Myocyte (in vitro differentiated cells): ENCODE data around the gene TTC21A. TPM values are rescaled to one million over a fixed set of nuclear protein-coding genes. Genes with fewer than 3 reads are reported as not detected.
"Not testable (repeated sequence)": the region's sequence is repeated elsewhere in the genome, so short reads cannot be mapped to it uniquely, and the experiment has no call there.

Experiments
- DNase-seq: peaks from one replicate; pipeline ENCODE4 v3.0.0-alpha.2; 2012; ENCODE audit warnings: low read depth
- total RNA-seq: library from RNA; depleted of rRNA; stranded (reverse); fragments of >200 nt; gene quantifications from 2 replicates; pipeline ENCODE4 v1.2.3, GENCODE V29; 2014

The TTC21A gene
- total RNA-seq, 1 donor from 2014 or later: 2.7 TPM

DNA sequence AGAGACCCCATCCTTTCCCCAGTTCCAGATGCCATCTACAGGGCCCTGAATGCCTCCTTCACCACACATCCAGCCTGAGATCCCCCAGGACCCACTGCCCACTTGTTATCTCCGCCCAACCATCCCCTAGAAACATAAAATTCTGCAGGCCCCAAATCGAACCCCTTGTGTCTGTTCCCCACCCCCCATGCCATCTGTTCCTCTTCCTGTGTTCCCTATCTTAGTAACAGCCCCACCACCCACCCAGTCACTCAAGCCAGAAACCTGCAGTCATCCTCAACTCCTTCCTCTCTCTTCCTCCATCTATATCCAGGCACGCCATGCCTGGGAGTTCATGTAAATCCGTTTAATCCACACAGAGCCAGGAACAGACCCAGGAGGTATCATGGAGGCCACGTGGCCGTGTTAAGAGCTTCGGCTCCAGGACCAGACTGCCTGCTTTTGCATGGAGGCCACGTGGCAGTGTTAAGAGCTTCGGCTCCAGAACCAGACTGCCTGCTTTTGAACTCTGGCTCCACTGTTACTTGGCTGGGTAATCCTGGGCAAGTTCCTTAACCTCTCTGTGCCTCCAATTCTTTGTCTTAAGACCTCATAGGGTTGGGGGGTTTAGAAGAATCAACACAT lies 41.1 kb downstream of the TTC21A start:
- DNase-seq: no peak

DNA sequence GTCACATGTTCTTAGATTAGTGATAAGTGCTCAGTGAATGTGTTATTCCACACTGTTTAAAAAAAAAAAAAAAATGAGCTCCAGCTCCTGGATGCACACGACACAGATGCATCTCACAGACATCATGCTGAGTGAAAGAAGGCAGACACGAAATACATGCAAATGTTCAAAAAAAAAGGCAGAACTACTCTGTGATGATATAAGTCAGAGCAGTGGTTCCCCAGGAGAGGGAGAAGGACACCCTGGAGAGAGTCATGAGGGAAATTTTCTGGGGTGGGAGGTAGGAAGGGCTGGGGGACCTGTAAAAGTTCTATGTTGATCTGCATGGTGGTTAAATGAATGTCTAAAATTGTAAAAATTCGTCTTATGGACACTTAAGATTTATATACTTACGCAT lies 41.6 kb downstream of the TTC21A start:
- no peak for DNase-seq

DNA sequence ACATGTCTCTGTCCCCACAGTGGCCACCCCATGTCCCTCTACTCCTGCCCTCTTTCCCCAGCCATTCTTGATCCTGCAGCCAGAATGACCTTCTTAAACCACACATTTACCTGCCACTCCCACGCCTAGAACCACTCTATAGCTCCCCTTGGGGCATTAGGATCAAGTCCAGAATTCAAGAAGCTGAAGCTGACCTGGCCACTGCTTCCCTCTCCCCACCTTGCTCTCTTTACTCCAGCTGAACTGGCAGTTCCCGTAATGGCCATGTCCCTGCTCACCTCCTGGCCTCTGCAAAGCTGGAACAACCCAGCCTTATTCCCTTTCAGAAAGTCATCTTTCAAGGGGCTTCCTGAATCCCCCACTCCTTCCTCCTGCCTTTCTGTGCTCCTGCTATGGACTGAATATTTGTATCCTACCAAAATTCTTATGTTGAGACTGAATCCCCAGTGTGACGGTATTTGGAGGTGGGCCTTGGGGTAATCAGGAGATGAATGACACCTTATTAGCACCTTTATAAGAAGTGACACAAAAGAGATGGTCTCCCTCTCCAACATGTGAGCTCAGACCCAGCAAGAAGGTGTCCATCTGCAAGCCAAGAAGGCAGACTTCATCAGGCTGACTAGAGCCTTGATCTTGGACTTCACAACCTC lies 42.1 kb downstream of the TTC21A start:
- no peak for DNase-seq

DNA sequence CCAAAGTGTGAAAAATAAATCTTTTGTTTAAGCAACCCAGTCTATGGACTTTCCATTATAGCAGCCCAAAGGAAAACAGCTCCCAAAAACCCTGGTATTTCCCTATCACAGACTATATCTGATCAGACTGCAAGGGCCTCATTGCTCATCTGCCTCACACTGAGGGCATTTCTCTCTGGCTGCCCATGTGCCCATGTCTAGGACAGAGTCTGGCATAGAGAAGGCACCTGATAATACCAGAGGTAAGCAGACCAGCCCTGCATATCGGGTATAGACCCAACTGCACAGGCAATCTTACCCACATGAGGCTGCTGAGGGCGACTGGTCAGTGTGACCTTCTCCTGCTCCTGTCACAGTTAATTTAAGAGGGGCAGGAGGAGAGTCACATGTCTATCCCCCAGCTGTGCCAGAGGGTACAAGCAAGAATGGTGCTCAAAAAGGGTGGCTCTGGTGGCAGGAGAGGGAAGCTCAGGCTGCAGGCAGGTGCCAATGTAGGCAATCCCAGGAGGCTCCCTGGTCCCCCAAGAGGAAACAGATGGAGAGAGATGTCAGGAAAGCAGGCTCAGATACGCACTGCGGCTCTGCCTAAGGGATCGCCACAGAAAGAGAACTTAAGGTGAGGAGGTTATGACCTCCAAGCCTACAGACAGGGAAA lies 42.8 kb downstream of the TTC21A start:
- peak; percentile 48 for DNase-seq

DNA sequence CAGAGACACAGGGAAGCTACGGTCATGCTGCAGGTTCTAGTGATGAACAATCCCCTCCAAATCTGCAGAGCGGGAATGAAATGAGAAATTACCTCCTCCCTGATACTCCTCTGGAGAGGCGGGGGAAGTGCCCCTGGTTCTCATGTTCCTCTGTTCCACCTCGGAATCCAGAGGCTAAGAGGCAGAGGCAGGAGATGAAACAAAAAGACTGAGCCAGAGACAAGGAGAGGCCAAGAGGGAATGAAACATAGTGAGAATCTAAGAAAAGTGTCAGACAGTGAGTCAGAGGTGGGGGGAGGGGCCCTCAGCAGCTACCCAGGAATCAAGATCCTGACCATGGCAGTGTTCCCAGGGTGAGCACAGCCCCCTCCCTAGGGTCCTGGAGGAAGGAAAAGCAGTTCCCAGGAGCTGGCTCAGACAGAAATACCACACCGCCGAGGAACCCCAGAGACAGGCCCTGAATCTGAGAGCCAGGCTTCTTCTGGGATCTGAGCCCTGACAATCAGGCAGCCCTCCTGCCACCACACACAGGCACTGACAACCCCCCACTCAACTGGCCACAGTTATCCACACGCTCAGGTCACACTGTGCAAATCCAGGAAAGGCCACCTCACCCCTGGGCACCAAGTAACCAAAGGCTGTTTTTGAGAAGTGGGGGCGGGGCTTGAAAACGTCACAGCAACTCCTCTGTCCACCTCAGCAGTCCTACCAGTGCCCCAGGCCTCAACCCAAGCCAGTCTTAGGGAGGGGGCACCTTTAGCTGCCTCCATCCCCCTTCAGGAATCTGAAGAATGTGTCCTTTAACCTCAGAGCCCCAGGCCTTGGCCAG lies 43.5 kb downstream of the TTC21A start:
- DNase-seq: peak; percentile 93

DNA sequence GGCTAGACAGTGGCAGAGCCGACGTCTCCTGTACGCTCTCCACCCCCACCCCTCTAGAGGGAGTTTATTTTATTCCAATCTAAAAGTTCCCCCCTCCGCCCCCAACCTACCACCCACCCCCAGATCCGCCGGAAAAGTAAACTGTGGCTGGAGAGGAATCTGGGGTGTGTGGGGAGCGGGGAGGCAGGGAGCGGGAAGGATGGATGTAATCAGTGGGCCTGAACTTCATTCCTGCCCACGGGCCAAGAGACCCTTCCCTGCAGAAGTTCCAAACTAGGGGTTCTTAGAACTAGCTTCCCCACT lies 46.4 kb downstream of the TTC21A start:
- DNase-seq: no peak

DNA sequence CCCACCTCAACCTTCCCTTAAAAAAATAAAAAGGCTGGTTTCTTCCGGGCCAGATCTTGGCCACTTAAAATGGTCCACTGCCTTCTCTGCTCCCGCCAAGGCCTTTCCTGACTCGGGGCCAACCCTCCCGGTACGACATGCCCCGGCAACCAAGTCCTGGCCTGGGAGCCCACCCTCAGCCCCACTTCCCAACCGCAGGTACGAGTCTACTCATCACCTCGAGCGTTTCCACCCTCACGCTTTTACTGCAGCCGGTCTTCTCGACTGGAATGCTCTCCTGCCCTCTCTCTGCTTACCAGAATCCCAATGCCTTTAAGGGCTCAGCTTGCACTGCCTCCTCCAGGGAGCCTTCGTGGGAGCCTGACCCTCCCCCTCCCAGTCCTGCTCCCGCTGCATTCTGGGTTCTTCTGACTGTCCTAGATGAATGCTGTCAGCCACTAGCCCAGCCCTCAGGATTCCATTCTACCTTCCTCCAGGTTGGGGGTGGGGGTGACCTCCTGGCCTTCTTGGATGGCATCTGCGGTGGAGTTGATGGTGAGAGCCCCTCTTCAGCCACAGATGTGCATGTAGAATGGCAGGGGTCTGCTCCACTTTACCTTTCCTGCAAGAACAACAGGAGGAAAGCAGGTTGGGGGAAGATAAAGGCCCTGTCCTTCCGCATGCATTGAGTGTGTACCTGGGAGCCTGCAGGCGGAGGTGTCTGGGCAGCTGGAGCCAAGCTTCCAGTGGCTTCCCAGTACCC lies 47.0 kb downstream of the TTC21A start:
- no peak for DNase-seq

DNA sequence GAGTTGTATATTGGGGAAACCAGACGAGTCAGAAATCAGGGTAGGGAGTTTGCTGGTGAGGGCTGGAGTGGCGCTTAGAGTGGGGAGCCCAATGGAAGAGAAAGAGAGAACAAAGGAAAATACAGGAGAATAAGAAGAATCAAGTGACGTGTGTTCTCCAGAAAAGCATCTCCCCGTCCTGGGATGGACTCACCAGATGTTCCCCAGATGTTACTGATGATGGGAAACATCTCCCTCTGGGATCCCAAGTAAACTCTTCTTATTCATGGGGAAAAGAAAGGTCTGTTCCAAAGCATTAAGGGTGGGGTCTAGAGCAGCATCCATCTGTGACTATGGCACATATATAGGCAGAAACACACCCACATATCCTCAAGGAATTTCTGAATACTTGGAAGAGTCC lies 48.9 kb downstream of the TTC21A start:
- DNase-seq: no peak

DNA sequence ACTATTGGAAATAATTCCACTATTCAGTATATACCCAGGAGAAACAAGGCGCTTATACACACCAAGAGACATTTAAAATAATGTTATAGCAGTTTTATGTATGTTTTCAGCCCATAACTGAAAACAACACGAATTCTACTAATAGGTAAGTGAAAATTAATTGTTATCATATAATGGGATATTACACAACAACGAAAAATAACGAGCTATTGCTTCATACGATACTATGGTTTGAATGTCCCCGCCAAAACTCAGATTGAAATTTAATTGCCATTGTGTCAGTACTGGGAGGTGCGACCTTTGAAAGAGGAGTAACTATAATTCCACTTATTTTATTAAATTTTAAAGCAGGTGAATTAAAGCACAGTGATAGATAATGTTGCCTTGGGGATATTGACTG lies 49.9 kb downstream of the TTC21A start:
- no peak for DNase-seq

DNA sequence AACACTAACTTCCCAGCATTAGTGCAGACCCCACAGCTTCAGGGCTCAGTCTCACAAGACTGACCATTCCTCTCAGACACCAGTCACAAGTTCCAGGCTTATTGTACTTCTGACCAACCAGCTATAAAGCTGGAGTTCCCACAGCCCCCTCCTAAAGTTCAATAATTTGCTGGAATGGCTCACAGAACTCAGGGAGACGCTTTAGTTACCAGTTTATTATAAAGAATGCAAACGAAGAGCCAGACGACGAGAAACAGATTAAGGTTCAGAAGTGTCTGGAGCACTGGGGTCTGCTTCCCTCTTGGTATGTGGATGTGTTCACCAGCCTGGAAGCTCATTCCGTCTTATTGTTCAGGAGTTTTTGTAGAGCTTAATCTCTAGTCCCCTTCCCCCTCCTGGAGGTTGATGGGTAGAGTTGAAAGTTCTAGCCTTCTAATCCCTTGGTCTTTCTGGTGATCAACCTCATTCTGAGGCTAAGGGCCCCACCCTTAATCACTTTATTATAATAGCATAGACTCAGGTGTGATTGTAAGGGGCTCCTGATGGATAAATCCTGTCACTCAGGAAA lies 50.8 kb downstream of the TTC21A start:
- no peak for DNase-seq

DNA sequence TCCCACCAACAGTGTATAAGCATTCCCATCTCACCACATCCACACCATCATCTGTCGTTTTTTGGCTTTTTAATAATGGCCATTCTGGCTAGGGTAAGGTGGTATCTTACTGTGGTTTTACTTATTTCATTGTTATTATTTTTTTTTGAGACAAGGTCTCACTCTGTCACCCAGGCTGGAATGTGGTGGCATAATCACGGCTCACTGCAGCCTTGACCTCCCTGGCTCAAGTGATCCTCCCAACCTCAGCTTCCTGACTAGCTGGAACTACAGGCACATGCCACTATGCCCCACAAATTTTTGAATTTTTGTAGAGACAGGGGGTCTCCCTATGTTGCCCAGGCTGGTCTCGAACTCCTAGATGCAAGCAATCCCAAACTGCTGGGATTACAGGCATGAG lies 56.9 kb downstream of the TTC21A start:
- DNase-seq: no peak

DNA sequence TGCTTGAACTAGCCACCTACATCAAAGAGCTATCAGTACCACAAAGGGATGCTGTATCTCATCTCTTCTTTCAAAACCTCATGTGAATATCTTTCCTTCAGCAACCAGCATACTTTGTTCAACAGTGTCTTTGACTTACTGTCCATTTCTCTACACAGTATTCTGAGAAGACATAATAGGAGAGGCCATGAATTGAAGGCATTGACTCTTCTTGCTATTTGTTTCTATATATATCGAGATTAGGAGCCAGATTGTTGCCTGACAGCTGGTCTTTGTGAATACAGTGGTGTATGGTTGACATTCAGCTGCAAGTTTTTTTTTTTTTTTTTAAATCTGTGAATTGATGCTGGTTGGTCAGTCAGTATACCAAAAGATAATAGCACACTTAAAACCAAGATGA lies 58.0 kb downstream of the TTC21A start:
- no peak for DNase-seq

DNA sequence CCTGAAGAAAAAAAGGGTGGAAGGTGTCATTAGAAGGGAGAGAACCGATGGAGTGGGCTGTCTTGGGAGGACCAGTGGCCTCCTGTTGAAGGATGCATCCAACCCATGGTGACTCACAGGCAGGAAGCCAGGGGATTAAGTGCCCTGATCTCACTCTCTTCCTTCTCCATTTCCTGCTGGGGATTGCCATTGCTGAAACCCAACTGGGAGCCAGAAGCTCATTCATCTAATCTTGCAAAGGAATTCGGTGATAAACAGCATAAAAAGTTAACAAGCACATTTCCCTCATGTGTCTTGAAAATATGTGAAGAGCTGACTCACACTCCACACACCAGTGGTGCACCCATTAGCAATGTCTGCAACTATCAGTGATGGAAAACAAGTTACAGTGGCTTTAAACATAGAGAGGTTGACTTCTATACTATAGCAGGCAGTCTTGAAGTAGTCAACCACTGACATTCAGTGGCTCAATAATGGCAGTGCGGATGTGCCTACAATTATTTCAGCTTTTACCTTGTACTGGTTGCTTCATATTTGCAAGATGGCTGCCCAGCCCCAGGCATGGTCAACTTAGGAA lies 58.7 kb downstream of the TTC21A start:
- peak; percentile 76 for DNase-seq

DNA sequence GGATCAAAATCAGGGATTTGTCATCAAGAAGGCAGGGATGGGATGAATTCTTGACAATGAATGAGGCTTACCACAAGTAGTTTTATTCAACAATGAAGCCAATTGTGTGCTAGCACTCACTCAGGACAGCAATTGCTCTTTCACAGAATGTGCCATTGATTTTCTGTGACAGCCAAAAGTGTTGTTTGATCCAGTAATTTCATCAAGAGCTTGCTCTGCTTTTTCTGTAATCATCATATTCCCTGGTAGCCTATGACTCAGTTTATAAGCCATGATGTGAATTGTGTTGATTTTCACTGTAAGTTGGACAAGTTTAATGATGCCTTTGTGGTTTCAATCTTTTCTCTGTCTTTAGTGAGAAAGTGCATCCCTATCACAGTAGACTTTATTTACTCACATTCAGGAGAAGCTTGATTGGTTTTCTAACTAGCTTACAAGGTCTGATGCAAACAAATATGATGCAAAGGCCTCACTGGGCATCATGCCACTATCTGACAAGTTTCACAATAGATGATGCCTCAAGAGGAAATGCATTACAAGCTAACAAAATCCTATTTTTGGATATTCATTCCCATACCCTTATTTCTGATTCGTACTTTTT lies 59.6 kb downstream of the TTC21A start:
- DNase-seq: peak; percentile 70

DNA sequence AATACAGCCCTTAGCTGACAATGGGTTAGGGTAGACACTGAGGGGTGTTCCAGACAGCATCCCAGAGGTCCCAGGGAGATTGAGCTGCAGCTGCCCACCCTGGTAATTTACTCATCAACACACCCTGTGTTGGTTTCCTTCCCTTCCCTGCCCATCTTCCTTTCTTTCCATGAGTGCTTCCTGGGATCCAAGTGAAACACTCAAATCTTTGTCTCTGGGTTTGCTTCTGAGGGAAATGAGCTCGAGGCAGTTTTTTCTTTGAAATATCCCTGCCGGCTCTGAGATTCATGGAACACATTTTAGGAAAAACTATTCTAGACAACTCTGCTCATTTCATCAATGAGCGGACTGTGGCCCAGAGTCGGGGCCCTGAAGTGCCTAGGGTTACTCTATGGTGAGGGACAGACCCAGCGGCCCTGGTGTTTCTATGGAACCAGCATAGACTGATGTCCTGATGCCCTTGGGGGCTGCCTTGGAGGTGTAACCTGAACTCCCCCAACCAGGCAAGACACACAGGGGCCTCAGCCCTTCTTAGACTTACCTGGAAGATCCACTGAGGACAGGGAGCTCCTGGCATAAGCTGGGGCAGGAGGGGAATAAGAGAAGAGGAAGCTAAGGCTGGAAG lies 60.8 kb downstream of the TTC21A start:
- DNase-seq: no peak

DNA sequence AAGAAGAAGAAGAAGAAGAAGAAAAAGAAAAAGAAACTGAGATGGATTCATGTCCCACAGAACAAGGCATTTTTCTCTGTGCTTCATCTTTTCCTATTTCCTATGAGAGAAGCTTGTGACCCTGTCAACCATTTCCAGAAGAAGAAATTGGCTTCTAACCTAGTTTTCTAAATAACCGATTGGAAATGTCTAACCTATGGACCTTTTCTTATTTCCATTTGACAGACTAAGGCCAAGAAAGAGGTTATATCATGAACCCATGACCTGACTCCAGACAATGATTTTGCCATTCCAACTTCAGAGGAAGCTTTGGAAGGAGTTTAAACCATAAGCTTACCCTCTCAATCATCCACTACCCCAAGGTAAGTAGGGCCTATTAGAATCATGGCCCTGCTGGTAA lies 62.2 kb downstream of the TTC21A start:
- no peak for DNase-seq

DNA sequence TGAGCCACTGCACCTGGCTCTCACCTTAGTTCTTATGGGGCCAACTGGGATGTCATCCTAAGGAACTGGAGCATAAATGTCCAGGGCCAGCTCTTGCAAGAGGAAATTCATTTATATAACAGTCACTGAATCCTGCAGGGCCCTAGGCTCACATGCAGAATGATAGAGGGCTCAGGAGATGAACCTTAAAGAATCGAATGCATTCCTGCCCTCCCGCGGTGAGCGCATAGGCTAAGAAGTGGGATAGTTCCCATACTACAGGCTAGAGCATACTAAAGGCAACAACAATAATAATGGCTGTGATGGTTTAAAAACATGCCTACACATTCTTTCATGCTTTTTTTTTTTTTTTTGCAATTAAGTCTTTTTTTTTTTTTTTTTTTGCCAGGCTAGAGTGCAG lies 63.0 kb downstream of the TTC21A start:
- no peak for DNase-seq

DNA sequence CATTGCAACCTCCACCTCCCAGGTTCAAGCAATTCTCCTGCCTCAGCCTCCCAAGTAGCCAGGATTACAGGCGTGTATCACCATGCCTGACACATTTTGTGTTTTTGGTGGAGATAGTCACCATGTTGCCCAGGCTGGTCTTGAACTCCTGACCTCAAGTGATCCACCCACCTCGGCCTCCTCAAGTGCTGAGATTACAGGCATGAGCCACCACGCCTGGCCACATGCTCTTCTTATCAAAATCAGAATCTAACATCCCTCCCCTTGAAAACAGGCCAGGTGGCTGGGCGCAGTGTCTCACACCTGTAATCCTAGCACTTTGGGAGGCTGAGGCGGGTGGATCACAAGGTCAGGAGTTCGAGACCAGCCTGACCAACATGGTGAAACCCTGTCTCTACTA lies 63.4 kb downstream of the TTC21A start:
- not testable (repeated sequence) for DNase-seq

DNA sequence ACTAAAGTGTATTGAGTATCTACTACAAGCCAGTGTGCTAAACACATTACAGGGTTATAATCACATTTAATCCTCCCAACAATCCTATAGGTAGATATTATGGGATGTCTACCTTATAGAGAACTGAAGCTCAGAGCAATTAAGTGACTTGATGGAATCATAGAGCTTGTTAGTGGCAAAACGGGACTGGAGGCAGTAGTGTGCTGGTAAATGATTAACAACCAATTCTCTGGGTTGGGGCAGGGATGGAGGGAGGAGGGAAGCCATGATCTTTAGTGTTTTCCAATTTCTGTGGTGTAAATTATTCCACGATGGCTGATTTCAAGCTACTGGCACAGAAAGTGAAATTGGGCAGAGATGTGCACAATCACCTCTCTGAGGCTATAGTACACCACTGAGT lies 64.4 kb downstream of the TTC21A start:
- DNase-seq: no peak
